Subcutaneous adipose tissue (tissue), 4 donors: ENCODE measurements around the gene NRDE2. TPM values are rescaled to one million over a fixed set of nuclear protein-coding genes. Genes with fewer than 3 reads are reported as not detected.

ENCODE experiments used
- total RNA-seq, 4 donors: library from RNA; depleted of rRNA; stranded (reverse); fragments of >200 nt; gene quantifications; one replicate each; pipeline ENCODE4 v1.1.0, GENCODE V29; 2016
- TF ChIP-seq, protein P1 (sequence below): fragments of 450-650 bp; IDR thresholded peaks from one replicate; pipeline ENCODE4 v1.5.1; 2016; ENCODE audit warnings: low read depth, mild to moderate bottlenecking, control low read depth, antibody characterized with exemption, moderate library complexity

The NRDE2 gene
- total RNA-seq, 4 donors from 2014 or later, result 4.7 to 23.7 (median 12.4) TPM

DNA sequence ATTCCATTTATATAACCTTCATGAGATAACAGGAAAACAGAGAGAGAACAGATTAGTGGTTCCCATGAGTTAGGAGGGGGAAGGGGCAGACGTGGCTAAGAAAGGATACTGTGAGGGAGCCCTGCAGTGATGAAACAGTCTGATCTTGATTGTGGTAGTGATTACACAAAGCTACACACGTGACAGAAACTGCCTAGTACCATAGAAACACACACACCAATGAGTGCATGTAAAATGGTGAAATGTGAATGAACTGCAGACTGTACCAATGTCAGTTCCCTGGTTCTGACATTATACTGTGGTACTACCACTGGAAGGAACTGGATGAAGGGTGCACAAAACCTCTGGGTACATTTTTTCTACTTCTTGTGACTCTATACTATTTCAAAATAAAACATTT, 36.9 kb downstream of the NRDE2 start:
- TF ChIP-seq, protein P1, sequence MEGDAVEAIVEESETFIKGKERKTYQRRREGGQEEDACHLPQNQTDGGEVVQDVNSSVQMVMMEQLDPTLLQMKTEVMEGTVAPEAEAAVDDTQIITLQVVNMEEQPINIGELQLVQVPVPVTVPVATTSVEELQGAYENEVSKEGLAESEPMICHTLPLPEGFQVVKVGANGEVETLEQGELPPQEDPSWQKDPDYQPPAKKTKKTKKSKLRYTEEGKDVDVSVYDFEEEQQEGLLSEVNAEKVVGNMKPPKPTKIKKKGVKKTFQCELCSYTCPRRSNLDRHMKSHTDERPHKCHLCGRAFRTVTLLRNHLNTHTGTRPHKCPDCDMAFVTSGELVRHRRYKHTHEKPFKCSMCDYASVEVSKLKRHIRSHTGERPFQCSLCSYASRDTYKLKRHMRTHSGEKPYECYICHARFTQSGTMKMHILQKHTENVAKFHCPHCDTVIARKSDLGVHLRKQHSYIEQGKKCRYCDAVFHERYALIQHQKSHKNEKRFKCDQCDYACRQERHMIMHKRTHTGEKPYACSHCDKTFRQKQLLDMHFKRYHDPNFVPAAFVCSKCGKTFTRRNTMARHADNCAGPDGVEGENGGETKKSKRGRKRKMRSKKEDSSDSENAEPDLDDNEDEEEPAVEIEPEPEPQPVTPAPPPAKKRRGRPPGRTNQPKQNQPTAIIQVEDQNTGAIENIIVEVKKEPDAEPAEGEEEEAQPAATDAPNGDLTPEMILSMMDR, result no peak

DNA sequence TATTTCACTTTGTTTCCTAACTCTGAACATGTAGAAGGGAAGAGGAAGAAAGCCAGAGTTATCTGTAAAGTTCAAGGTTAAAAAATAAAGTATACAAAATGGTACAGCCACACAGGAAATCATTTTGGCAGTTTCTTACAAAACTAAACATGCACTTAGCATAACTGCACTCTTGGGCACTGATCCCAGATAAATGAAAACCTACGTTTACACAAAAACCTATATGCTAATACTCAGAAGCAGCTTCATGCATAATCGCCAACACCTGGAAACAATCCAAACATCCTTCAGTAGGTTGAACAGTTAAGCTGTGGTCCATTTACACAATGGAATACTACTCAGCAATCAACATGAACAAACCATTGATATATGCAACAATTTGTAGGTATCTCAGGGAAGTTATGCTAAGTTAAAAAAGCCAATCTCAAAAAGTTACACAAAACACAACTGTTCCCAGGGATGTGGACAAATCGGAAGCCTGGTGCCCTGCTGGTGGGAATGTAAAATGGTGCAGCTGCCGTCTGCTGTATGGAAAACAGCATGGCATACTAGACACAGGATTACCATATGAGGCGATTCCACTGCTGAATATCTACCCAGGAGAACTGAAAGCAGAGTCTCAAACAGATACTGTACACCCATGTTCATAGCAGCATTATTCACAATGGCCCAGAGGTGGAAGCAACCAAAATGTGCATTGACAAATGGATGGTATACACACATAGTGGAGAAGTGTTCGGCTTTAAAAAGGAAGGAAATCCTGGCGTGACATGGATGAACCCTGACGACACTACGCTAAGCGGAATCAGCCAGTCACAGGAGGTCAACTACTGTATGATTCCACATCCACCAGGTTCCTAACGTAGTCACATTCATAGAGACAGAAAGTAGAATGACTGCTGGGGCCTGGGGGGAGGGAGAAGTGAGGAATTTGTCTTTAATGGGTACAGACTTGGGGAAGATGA, 37.7 kb downstream of the NRDE2 start:
- TF ChIP-seq, protein P1, result no peak

DNA sequence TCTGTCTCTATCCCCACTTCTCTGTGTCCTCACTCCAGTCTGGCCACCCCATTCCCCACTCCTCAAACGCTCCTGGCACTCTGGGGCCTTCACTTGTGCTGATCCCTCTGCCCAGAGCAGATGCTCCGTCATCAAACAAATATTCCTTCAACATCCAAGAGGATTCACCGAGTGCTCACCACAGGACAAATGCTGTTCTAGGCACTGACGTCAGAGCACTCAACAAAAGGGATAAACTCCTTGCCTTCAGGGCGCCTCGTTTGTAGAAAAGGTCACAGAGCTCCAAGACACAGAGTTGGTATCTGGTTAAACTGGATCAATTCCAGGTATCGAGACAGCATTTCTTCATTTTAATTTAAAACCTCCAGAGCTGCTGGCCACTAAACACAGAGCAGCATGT, 40.0 kb downstream of the NRDE2 start:
- TF ChIP-seq, protein P1, result no peak

DNA sequence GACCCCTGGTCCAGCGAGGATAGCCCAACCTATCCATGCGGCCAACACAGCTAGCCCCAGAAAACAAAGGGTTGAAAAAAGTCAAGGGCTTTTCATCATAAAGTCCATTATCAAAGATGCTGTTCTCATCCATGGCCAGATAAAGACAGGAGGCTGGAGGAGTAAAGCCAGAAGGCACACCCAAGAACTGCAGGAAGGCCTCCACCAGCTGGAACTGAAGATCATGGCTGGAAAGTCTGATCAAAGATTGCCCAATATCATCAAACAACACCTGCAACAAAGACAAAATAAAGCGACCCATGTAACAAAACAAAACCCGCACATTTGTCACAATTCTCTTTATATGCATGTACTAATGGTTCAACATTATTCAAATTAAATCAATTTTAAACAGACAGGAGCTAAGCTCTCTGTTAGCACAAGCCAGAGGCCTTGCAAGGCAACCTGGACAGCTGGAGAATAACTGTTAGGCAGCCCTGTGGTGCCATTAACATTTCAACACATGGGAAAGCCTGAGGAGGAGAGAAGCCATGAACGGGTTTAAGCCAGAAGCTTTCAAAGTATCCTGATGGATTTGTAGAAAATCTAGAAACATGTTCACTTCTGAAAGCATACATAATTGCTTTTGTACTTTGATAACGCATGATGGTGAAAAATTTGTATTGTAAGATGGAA, 41.3 kb downstream of the NRDE2 start:
- TF ChIP-seq, protein P1, result no peak

DNA sequence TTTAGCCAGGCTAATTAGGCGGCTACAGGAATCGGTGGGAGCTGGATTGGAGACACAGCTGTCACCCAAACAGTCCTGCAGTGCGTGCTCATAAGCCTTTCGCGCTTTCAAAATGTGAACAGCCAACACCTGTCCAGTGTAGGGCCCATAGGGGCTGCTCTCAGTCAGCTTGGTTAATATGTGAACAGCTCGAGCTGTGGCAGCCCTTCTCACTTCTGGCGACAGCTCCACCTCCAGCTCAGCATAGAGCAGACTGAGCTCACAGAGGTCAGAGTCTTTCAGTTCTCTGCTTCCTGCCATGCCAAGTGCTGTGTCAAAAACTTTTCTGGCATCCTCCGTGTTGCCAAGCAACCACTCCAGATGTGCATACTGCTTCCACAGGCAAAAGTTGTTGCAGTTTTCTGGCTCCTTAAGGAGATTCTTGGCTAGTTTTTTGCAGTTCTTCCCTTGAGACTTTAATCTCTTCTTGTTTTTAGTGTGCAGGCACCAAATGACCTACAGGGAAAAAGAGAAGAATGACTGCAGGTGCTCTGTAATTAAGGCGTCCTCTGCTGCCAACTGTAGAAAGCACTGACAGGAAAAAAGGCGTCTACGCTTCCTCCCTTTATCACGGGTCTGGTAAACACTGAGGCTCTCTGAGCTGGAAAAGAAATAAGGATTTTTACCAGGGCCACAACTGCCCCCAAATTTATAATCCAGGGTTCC, 42.9 kb downstream of the NRDE2 start:
- TF ChIP-seq, protein P1, result no peak

DNA sequence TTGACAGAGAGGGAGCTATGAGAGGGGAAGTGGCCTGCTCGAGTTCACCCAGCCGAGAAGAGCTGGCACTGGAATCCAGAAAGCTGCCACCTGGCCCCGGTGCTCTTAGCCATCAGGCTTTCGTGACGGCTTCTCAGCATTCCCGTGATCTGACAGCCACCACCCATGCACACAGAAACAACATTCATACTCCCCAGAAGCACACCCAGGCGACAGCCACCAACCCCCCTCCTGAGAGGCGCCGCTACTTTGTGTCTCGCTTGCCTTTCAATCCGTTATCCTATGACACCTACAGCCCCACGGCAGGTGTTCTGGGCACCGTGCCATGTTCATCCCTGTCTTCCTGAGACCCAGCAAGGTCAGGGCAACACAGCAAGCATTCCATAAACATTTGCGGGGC, 44.0 kb downstream of the NRDE2 start:
- TF ChIP-seq, protein P1, result no peak

DNA sequence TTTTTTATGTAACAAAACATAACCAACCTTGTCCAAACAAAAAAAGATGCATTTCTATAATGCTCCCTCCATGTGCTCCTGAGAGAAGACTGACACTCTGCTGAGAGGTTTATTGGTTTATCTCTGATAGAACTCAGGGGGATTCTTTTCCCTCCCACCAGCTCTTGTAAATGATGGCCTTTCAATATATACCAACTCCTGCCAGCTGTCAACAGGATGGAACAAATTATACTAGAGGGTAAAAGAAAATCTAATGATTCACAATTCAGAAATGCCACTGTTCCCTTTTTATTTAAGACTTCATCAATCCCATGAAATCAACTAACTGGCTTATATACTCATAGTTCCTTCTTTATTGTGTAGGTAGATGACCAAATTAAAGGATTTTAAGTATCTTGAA, 50.0 kb downstream of the NRDE2 start:
- TF ChIP-seq, protein P1, result no peak
